Globus pallidus (tissue), 1 donor: ENCODE data around the gene P2RY6.
"Not testable (repeated sequence)": the region's sequence is repeated elsewhere in the genome, so short reads cannot be mapped to it uniquely, and the experiment has no call there.

Source experiments
- DNase-seq: peaks from one replicate; pipeline ENCODE4 v3.0.0-alpha.2; 2015; ENCODE audit warnings: low spot score

P2RY6 gene, protein sequence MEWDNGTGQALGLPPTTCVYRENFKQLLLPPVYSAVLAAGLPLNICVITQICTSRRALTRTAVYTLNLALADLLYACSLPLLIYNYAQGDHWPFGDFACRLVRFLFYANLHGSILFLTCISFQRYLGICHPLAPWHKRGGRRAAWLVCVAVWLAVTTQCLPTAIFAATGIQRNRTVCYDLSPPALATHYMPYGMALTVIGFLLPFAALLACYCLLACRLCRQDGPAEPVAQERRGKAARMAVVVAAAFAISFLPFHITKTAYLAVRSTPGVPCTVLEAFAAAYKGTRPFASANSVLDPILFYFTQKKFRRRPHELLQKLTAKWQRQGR

DNA sequence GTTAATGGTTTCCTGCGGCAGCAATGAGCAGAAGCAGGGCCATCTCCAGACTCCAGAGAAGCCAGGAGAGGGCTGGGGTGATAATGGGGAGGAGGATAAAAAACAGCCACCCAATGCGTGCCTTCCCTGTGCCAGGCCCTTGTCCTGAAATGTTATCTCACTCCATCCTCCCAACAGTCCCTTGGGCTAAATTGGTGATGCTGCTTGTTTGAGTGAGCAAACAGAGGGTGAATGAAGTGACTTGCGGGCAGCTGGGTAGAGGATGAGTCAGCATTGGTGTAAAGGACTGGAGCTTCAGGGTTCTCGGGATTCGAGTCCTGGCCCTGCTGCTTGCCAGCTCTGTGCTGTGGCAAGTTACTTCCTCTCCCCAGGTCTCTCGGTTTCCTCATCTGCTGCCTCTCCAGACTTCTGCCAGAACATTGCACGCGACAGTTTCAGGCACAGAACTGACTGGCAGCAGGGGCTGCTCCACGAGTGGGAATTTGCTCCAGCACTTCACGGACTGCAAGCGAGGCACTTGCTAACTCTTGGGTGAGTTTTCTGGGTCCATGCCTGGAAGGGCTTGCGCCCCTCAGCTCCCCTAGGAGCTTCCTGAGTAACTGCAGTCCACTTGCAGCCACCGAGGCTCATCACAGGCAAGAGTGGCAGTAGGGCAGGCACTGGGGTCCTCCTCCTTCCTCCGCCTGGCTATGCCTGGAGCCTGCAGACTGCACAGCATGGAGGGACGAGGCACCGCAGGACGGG, at the start of gene P2RY6:
TSS of gene P2RY6 (plus strand) at position 403 of the 744 bp plus-strand sequence. CDS start 24,181 bp downstream, outside the sequence.
- DNase-seq = peak; percentile 41

GRCh38 chr11:73223998-73224730, 48.0 kb upstream of the P2RY6 start:
- DNase-seq = no peak

DNA sequence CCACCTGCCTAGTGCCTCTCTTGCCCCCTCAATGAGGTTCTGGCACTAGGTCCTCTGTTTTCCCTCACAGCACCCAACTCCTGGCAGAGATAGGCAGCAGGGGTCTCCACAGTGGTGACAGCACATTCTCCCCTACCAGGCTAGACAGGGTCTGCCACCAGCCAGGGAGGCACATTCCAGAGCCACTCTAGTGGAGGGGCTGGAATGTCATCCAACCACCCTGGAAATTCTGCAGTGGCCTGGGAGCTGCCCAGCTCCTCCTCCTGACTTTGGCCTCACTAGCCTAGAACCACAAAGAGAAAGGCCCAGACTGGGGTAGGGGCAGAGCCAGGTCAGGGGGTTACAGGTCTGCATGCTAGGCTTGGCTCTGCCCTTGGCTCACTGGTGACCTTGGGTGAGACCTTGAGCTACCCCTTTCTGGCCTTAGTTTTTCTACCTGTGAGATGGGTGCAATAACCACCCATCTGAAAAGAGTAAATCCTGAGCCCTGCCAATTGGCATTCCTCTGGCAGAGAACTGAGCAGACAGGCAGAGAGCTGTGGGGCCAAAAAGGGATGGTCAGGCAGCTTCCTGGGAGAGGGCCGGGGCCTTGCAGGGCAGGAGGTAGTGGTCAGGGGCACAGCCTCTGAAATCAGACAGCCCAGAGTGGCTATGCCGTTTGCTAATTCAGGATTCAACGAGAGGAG, 47.0 kb upstream of the P2RY6 start:
- no peak for DNase-seq

DNA sequence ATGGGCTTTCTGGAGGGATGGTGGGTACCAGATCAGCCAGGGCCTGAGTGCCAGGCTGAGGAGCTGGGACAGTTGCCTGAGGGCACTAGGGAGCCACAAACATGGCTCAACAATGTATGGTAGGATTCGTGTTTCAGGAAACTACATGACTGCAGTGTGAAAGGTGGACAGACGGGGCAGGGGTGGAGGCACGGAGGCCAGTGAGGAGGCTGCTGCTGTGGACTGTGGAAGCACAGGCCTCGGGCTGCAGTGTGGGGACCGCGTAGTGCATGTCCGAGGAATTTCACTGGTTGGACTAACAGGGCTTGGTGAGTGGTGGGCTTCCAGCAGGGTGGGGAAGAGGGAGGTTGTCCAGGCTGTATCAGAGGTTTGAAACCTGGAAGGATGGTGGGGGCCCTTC, 46.3 kb upstream of the P2RY6 start:
- DNase-seq = no peak

DNA sequence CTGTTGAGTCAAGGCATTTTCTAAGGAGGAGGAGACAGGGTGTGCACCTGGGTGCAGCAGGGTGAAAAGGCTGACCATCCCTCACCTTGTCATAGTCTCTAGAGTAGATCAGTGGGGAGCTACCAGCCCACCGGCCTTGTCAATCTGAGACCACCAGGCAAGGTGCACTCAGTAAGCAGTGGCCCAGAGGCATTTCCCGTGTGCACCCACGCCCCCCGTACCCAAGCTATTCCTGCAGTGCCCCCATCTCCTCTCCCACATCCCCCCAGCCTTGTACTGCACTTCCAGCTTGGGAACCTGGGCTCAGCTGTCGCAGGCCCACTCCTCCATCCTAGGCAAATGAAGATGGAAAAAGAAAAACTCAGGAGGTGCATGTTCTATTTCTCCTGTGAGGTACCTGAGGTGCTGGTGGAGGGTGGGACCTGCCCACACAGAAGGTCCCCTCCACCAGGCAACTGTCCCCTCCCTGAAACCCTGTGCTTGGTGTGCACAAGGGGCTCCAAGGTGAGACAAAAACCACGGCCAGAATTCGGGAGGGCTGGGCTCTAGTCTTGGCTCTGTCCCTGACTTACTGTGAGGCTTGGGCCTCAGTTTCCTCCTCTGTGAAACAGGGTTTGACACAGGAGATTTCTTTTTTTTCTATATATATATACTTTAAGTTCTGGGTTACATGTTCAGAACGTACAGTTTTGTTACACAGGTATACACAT, 45.7 kb upstream of the P2RY6 start:
- no peak for DNase-seq

DNA sequence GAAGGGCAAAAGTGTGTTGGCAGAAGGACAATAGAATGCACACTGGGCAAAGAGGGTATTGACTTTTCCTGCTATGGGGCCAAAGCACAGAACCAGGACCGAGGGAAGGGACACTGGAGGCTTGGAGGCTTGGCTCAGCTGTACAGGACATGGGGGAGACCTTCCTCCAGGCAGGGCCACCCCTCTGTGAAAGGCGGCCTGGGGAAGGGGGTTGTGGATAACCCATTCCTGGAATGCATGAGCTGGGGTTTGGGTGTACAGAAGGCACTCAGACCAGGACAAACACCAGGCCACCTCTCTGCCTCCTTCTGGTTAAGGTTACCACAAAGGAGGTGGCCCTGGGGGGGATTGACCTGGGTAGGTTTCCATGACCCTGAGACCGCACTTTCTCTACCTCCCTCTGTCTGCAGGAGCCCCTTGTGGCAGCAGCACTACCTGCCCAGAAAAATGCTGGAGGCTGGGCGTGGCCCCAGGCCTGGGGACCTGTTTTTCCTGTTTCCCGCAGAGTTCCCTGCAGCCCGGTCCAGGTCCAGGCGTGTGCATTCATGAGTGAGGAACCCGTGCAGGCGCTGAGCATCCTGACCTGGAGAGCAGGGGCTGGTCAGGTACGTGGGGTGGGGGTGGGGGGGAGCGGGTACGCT, 44.4 kb upstream of the P2RY6 start:
- DNase-seq = no peak

DNA sequence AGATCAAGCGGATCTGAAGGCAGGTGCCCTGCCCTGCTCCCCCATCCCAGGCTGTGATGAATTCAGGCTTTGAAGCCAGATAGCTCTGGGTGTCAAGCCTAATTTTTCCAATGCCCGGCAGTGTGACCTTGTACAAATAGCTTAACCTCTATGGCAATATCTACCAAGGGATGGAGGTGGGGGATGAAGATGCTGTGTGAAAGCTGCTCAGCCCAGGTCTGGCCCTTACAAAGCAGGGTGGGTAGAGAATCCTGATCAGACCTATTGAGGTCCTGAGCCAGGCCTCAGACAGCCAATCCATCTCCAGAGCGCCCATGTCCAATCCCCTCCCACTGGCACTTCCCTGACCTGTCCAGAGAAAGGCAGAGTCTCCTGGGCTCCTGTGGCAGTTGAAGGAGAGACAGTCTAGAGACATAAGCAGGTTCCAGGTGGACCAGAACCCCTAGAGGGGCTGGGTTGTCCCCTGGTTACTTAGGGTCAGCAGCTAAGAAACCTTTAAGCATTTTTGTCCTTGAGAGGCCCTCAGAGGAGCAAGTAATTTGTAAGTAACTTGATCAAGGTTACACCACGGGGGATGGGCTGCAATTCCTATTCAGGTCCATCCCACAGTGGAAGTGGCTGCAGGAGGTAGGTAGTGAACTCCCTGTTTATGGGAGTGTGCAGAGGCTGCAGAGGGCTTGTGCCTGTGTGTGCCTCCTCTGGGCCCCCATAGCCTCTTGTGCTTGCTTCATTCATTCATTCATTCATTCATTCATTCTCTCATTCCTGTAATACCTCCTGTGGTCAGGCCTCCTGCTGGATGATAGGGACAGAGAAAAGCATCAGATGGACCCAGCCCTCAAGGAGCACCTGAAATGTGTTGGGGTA, 43.6 kb upstream of the P2RY6 start:
- no peak for DNase-seq

DNA sequence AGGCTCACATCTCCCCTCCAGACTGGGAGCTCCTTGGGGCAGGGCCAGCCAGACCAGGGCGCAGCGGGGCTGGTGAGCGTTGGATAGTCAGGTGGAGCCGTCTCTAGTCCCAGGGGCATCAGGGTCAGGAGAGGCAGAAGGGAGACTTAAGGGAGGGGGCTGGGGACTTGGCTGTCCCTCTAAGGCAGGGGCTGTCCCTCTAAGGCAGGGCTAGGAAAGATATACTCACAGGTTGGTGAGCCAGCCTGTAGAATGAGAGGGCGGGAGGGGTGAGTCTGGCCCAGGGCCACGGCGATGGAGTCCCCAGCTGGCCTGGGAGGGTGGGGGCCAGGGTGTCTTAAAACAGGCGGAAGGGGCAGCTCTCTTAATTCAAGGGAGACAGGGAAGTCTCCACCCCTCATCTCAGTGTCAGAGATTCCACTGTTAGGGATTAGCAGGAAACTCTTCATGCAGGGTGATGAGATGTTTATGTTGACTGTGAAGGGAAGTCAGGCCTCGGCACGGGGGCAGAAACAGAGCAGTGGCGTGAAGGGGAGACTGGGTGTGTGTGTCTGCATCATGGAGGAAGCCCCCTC, 42.7 kb upstream of the P2RY6 start:
- DNase-seq = no peak

GRCh38 chr11:73229896-73230875, 42.0 kb upstream of the P2RY6 start:
- DNase-seq = no peak

DNA sequence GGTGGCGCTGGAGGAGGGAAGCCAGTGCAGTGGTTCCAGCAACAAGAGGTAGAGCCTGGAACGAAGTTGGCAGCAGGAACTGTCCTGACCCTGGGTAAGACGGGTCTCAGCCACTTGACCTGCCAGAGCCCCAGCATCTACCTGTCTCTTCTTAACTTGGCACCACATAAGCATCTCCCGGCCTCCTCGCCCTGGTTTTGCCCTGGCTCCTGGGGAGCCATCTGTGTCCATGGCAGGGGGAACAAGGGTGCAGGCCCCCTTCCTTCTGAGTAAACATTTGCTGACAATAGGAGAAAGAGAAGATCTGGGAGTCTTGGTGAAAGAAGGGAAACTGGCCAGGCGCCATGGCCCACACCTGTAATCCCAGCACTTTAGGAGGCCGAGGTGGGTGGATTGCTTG, 41.2 kb upstream of the P2RY6 start:
- DNase-seq = no peak

- DNase-seq = not testable (repeated sequence)
Measured at GRCh38 chr11:73232487-73232886, 39.7 kb upstream of the P2RY6 start.

DNA sequence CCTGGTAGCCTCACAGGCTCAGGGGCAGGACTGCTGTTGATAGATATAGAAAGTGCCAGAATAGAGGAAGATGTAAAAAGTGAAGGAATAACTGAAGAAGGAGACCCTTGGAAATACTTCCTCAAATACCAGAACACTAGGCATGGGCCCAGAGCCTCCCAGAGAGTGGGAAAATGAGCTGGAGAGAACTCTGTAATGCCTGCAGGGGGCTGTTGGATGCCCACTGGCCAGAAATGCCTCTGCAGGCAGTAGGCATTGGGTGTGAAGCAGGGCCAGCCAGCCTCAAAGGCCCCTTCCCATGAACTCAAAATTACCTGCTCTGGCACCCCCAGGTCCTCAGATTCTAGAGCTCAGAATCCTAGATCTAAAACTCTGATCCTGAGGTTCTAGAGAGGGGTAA, 38.9 kb upstream of the P2RY6 start:
- no peak for DNase-seq

DNA sequence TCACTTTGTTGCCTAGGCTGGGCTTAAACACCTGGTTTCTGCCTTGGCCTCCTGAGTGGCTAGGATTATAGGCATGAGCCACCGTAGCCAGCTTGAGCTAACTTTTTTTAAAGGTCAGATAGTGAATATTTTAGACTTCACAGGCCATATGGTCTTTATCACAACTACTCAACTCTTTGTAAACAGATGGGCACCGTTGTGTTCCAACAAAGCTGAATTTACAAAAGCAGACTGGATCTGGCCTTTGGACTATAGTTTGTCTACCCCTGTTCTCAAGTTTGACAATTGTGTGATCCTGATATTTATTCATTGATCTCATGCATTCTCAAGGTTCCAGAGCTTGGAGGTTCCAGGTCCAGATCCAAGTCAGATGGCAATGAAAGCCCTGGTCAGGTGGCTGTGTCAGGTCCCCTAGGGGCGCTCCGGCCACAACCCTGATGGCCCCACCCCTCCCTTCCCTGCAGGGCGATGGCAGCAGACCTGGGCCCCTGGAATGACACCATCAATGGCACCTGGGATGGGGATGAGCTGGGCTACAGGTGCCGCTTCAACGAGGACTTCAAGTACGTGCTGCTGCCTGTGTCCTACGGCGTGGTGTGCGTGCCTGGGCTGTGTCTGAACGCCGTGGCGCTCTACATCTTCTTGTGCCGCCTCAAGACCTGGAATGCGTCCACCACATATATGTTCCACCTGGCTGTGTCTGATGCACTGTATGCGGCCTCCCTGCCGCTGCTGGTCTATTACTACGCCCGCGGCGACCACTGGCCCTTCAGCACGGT, 38.3 kb upstream of the P2RY6 start:
- no peak for DNase-seq

- DNase-seq = no peak
Measured at GRCh38 chr11:73234471-73235181, 37.5 kb upstream of the P2RY6 start.

DNA sequence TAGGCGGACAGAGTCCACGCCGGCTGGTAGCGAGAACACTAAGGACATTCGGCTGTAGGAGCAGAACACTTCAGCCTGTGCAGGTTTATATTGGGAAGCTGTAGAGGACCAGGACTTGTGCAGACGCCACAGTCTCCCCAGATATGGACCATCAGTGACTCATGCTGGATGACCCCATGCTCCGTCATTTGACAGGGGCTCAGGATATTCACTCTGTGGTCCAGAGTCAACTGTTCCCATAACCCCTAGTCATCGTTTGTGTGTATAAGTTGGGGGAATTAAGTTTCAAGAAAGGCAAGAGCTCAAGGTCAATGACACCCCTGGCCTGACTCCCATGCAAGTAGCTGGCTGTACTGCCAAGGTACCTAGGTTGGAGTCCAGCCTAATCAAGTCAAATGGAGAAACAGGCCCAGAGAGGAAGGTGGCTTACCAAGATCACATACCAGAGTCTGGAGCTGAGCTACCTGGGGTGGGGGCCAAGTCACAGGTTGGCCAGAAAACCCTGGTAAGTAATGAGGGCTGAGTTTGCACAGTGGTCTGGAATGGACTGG, 36.8 kb upstream of the P2RY6 start:
- no peak for DNase-seq

- DNase-seq = no peak
Measured at GRCh38 chr11:73236205-73236765, 35.9 kb upstream of the P2RY6 start.
